HG02642 (cell line): Measurements from ENCODE around the gene PRKCA.
"Not testable (repeated sequence)": the region's sequence is repeated elsewhere in the genome, so short reads cannot be mapped to it uniquely, and the experiment has no call there.

Source experiments
- ATAC-seq: cut with Tn5 transposase; IDR thresholded peaks from one replicate; pipeline ENCODE4 v1.9.1; 2021; ENCODE audit warnings: mild to moderate bottlenecking; ENCODE audit not compliant: unreplicated experiment, poor library complexity

Gene PRKCA

GRCh38 chr17:66451188-66452149 lies 149.1 kb downstream of the PRKCA start:
- no peak for ATAC-seq

- ATAC-seq, result no peak
Measured at GRCh38 chr17:66455060-66455459, 152.6 kb downstream of the PRKCA start.

GRCh38 chr17:66457499-66457898 lies 155.1 kb downstream of the PRKCA start:
- not testable (repeated sequence) for ATAC-seq

- ATAC-seq, result no peak
Measured at GRCh38 chr17:66458782-66459181, 156.4 kb downstream of the PRKCA start.

- no peak for ATAC-seq
Measured at GRCh38 chr17:66459811-66460270, 157.4 kb downstream of the PRKCA start.

- no peak for ATAC-seq
Measured at GRCh38 chr17:66460558-66460957, 158.1 kb downstream of the PRKCA start.

GRCh38 chr17:66461343-66461995 lies 159.1 kb downstream of the PRKCA start:
- ATAC-seq, result no peak

GRCh38 chr17:66462010-66462409 lies 159.6 kb downstream of the PRKCA start:
- ATAC-seq, result no peak

GRCh38 chr17:66464921-66465320 lies 162.5 kb downstream of the PRKCA start:
- ATAC-seq, result no peak

GRCh38 chr17:66465701-66466100 lies 163.3 kb downstream of the PRKCA start:
- no peak for ATAC-seq

- no peak for ATAC-seq
Measured at GRCh38 chr17:66466106-66466820, 163.8 kb downstream of the PRKCA start.

GRCh38 chr17:66466840-66467367 lies 164.5 kb downstream of the PRKCA start:
- no peak for ATAC-seq

- no peak for ATAC-seq
Measured at GRCh38 chr17:66467766-66468165, 165.4 kb downstream of the PRKCA start.

GRCh38 chr17:66468241-66469087 lies 166.1 kb downstream of the PRKCA start:
- ATAC-seq, result no peak

GRCh38 chr17:66469088-66469442 lies 166.7 kb downstream of the PRKCA start:
- ATAC-seq, result no peak

- no peak for ATAC-seq
Measured at GRCh38 chr17:66469461-66469860, 167.0 kb downstream of the PRKCA start.

GRCh38 chr17:66469890-66470289 lies 167.5 kb downstream of the PRKCA start:
- no peak for ATAC-seq

GRCh38 chr17:66472123-66472522 lies 169.7 kb downstream of the PRKCA start:
- no peak for ATAC-seq

- no peak for ATAC-seq
Measured at GRCh38 chr17:66474258-66474657, 171.8 kb downstream of the PRKCA start.
